ENCODE measurements around the gene APLN. TPM values are rescaled to one million over a fixed set of nuclear protein-coding genes. Genes with fewer than 3 reads are reported as not detected.

The APLN gene
- total RNA-seq, 4 donors from 2014 or later = 1.3 to 2.6 TPM; not detected in 2

GRCh38 chrX:129648514-129649267 is 6.1 kb downstream of the APLN start:
- TF ChIP-seq CTCF (IDR thresholded peaks at IDR 0.05) (no peak), POLR2A (IDR thresholded peaks at IDR 0.05) (no peak)
- no peak for DNase-seq
- intact Hi-C loops (cut with DNase I; ENCODE audit: low total_unique reads) = no loop called here
- Histone ChIP-seq H3K27ac (no peak overlapping the region), H3K4me3 (no peak overlapping the region), H3K36me3 (no peaks in the 10 kb centered on the region), H3K27me3 (no peaks in the 10 kb centered on the region), H3K9me3 (no peaks in the 10 kb centered on the region), H3K4me1 (no peaks in the 10 kb centered on the region)

DNA sequence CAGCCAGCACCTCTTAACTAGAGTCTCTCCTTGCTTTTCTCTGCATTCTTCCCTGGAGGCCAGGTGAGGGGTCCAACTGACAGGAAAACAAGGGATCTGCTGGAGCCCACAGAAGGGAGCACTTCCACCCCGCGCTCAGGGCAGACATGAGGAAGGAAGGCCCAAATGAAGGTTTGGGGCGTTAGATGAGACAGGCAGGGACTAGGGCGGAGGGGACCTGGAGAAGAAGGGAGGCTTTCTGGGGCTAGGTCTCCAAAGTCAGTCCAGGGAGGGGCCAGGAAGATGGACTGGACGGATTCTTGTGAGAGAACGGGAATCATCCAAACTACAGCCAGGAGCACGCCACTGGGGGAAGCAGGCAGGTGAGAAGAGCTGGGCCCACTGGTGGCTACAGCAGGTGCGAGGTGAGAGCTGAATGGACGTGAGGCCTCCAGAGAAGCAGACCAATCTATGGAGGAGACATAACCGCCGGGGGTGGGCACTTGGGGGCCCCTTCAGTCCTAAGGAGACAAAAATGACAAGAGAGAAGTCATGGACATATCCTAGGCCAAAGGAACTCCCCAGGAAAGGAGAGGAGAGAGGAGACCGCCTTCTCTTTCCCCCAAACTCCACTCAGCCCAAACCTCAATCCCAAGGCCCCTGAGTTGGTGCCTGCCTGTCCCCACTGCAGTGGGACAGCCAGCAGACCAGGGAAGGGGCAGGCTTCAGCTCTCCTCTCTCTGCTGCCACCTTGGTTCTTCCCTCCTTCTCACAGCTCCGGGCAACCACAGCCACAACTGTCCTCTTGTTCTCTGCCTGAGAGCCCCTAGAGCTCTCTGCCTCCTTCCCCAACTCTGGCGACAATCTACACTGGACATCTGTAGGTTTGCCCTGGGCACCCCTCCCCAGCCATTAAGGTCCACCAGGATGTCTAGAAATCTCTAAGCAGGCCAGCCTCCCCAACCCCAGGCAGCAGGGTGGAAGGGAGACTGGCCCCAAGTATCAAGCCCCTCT is 7.0 kb downstream of the APLN start:
- intact Hi-C loops (cut with DNase I; ENCODE audit: low total_unique reads) = no loop called here
- H3K36me3 ChIP-seq = no peaks in the 10 kb centered on the region
- H3K4me3 ChIP-seq = no peak overlapping the region
- no peaks in the 10 kb centered on the region for H3K4me1 ChIP-seq
- H3K27me3 ChIP-seq = no peaks in the 10 kb centered on the region
- TF ChIP-seq CTCF (IDR thresholded peaks at IDR 0.05) (no peak), POLR2A (IDR thresholded peaks at IDR 0.05) (no peak)
- H3K9me3 ChIP-seq = no peaks in the 10 kb centered on the region
- no peak for DNase-seq
- no peak overlapping the region for H3K27ac ChIP-seq

- no peaks in the 10 kb centered on the region for H3K27me3 ChIP-seq
- TF ChIP-seq CTCF (IDR thresholded peaks at IDR 0.05) (no peak), POLR2A (IDR thresholded peaks at IDR 0.05) (no peak)
- H3K4me3 ChIP-seq = no peak overlapping the region
- H3K27ac ChIP-seq = no peak overlapping the region
- H3K9me3 ChIP-seq = no peaks in the 10 kb centered on the region
- no peaks in the 10 kb centered on the region for H3K36me3 ChIP-seq
- H3K4me1 ChIP-seq = no peaks in the 10 kb centered on the region
- intact Hi-C loops (cut with DNase I; ENCODE audit: low total_unique reads) = no loop called here
- no peak for DNase-seq
Observed at GRCh38 chrX:129646566-129647417, 8.0 kb downstream of the APLN start.

- no peaks in the 10 kb centered on the region for H3K4me1 ChIP-seq
- TF ChIP-seq CTCF (IDR thresholded peaks at IDR 0.05) (no peak), POLR2A (IDR thresholded peaks at IDR 0.05) (no peak)
- H3K27ac ChIP-seq = no peak overlapping the region
- no peaks in the 10 kb centered on the region for H3K27me3 ChIP-seq
- DNase-seq = no peak
- no peak overlapping the region for H3K4me3 ChIP-seq
- H3K9me3 ChIP-seq = no peaks in the 10 kb centered on the region
- intact Hi-C loops (cut with DNase I; ENCODE audit: low total_unique reads) = no loop called here
- H3K36me3 ChIP-seq = no peaks in the 10 kb centered on the region
Observed at GRCh38 chrX:129642641-129643040, 12.1 kb downstream of the APLN start.
